C4-2B (cell line): ENCODE data around the gene WWOX.

Experiments used
- CTCF ChIP-seq: fragments of 450-650 bp; conservative IDR thresholded peaks from 2 replicates; pipeline ENCODE4 v1.5.1; 2017; ENCODE audit warnings: mild to moderate bottlenecking
- ZFX ChIP-seq: fragments of 450-650 bp; IDR thresholded peaks from 2 replicates; pipeline ENCODE4 v1.6.1; 2017

- TF ChIP-seq CTCF (no peak), ZFX (no peak)
Measured at GRCh38 chr16:79036541-79036940, 937.1 kb downstream of the WWOX start.
